Measurements from ENCODE around the gene NMRAL1.
A peak's percentile ranks its signal among the peaks of the same experiment; 100 is the strongest.

Gene NMRAL1

GRCh38 chr16:4420505-4421105, 53.8 kb downstream of the NMRAL1 start:
- H3K27ac ChIP-seq, result no peak overlapping the region
- H3K36me3 ChIP-seq, result no peaks in the 10 kb centered on the region
- DNase-seq, result no peak
- no peak for TF ChIP-seq CTCF (IDR thresholded peaks at IDR 0.05; ENCODE audit: low read depth, low read length)
- no peak overlapping the region for H3K4me3 ChIP-seq (ENCODE audit: low read depth, low read length)
- no peaks in the 10 kb centered on the region for H3K9me3 ChIP-seq (ENCODE audit: severe bottlenecking)
- H3K27me3 ChIP-seq (ENCODE audit: insufficient read depth, low read depth, severe bottlenecking), result no peaks in the 10 kb centered on the region

GRCh38 chr16:4419402-4419959, 54.9 kb downstream of the NMRAL1 start:
- H3K4me3 ChIP-seq (ENCODE audit: low read depth, low read length), result no peak overlapping the region
- DNase-seq, result no peak
- H3K27me3 ChIP-seq (ENCODE audit: insufficient read depth, low read depth, severe bottlenecking), result no peaks in the 10 kb centered on the region
- no peak overlapping the region for H3K27ac ChIP-seq
- no peaks in the 10 kb centered on the region for H3K9me3 ChIP-seq (ENCODE audit: severe bottlenecking)
- TF ChIP-seq CTCF (IDR thresholded peaks at IDR 0.05; ENCODE audit: low read depth, low read length), result no peak
- H3K36me3 ChIP-seq, result no peaks in the 10 kb centered on the region

- no peaks in the 10 kb centered on the region for H3K27me3 ChIP-seq (ENCODE audit: insufficient read depth, low read depth, severe bottlenecking)
- H3K4me3 ChIP-seq (ENCODE audit: low read depth, low read length), result peak within 1 kb of the TSS; percentile 83
- peaks cover 2% of the 10 kb centered on the region; the same call in 1 of the 2 replicates for H3K36me3 ChIP-seq
- no peak for TF ChIP-seq CTCF (IDR thresholded peaks at IDR 0.05; ENCODE audit: low read depth, low read length)
- peak within 1 kb of the TSS; percentile 50 for H3K27ac ChIP-seq
- DNase-seq, result peak; percentile 97
- H3K9me3 ChIP-seq (ENCODE audit: severe bottlenecking), result no peaks in the 10 kb centered on the region
Observed at GRCh38 chr16:4416200-4417032, 58.0 kb downstream of the NMRAL1 start, which contains the start of gene CORO7. TSS of gene CORO7 (minus strand) at chr16:4416596. CDS start at chr16:4416518, 78 bp downstream.

- DNase-seq, result peak; percentile 25
- Histone ChIP-seq H3K27ac (peak overlapping the region; percentile 48; the same call in 1 of the 2 replicates), H3K36me3 (peaks cover 2% of the 10 kb centered on the region), H3K9me3 (ENCODE audit: severe bottlenecking) (no peaks in the 10 kb centered on the region), H3K27me3 (ENCODE audit: insufficient read depth, low read depth, severe bottlenecking) (no peaks in the 10 kb centered on the region), H3K4me3 (ENCODE audit: low read depth, low read length) (peak overlapping the region; percentile 83)
- TF ChIP-seq CTCF (IDR thresholded peaks at IDR 0.05; ENCODE audit: low read depth, low read length), result no peak
Observed at GRCh38 chr16:4415538-4416199, 58.8 kb downstream of the NMRAL1 start.

GRCh38 chr16:4414187-4414917, 60.1 kb downstream of the NMRAL1 start:
- Histone ChIP-seq H3K9me3 (ENCODE audit: severe bottlenecking) (no peaks in the 10 kb centered on the region), H3K36me3 (peaks cover 2% of the 10 kb centered on the region), H3K27me3 (ENCODE audit: insufficient read depth, low read depth, severe bottlenecking) (no peaks in the 10 kb centered on the region), H3K27ac (no peak overlapping the region), H3K4me3 (ENCODE audit: low read depth, low read length) (no peak overlapping the region)
- no peak for TF ChIP-seq CTCF (IDR thresholded peaks at IDR 0.05; ENCODE audit: low read depth, low read length)
- no peak for DNase-seq

All from WERI-Rb-1 (cell line).